Activated CD8-positive, alpha-beta memory T cell treated with anti-CD3 and anti-CD28 coated beads, Interleukin-2, amount 10 ng/mL, durations not matched to agents 7 days and 5 days (primary cell): ENCODE measurements around the gene GPR68. TPM values are rescaled to one million over a fixed set of nuclear protein-coding genes. Genes with fewer than 3 reads are reported as not detected.
"Not testable (repeated sequence)": the region's sequence is repeated elsewhere in the genome, so short reads cannot be mapped to it uniquely, and the experiment has no call there.

ENCODE experiments used
- ATAC-seq: fragments of 150-1000 bp; cut with Tn5 transposase; one replicate; pipeline ENCODE4 v1.10.0; 2021; ENCODE audit warnings: moderate library complexity
- CTCF ChIA-PET: fragments of 350-600 bp; sonication (Branson Sonifier 250); formaldehyde crosslinking; loops from one replicate; lab custom pipeline; 2021; ENCODE audit warnings: antibody characterized with exemption; lab: Charles Lee
- DNase-seq: peaks from one replicate; pipeline ENCODE4 v3.0.0-alpha.2; 2020
- H3K27ac Mint-ChIP-seq: one replicate; pipeline ENCODE4 v1.8.0; 2021; ENCODE audit warnings: mild to moderate bottlenecking, mixed read lengths
- H3K27me3 Mint-ChIP-seq: one replicate; pipeline ENCODE4 v1.8.0; 2021; ENCODE audit warnings: mixed read lengths
- H3K36me3 Mint-ChIP-seq: one replicate; pipeline ENCODE4 v1.8.0; 2021; ENCODE audit warnings: mild to moderate bottlenecking, mixed read lengths
- H3K4me1 Mint-ChIP-seq: one replicate; pipeline ENCODE4 v1.8.0; 2021; ENCODE audit warnings: mixed read lengths
- H3K4me3 Mint-ChIP-seq: one replicate; pipeline ENCODE4 v1.8.0; 2021; ENCODE audit warnings: mild to moderate bottlenecking, moderate library complexity, mixed read lengths
- H3K9me3 Mint-ChIP-seq: one replicate; pipeline ENCODE4 v1.8.0; 2022; ENCODE audit warnings: low read depth, mixed read lengths
- total RNA-seq, 2 experiments: library from RNA; stranded (reverse); gene quantifications; one replicate each; pipeline ENCODE4 v1.2.3, GENCODE V29; 2021

GPR68 gene
- total RNA-seq, 2 experiments from 2014 or later: 44.5 to 48.0 TPM

GRCh38 chr14:91186515-91187066, 57.9 kb downstream of the GPR68 start:
- no peak for DNase-seq
- no peaks in the 10 kb centered on the region for H3K27me3 Mint-ChIP-seq
- CTCF ChIA-PET: interaction anchor here (2.1 kb wide), 1 partner anchor 9 kb away, joined by 7 read pairs; no protein-coding TSS in a partner anchor
- H3K4me3 Mint-ChIP-seq: no peak overlapping the region
- no peak overlapping the region for H3K27ac Mint-ChIP-seq
- H3K36me3 Mint-ChIP-seq: peaks cover 58% of the 10 kb centered on the region
- peaks cover 2% of the 10 kb centered on the region for H3K4me1 Mint-ChIP-seq
- no peaks in the 10 kb centered on the region for H3K9me3 Mint-ChIP-seq
- no peak for ATAC-seq

- Mint-ChIP-seq H3K27ac (no peak overlapping the region), H3K9me3 (no peaks in the 10 kb centered on the region), H3K27me3 (no peaks in the 10 kb centered on the region), H3K4me3 (no peak overlapping the region), H3K4me1 (peaks cover 2% of the 10 kb centered on the region), H3K36me3 (peaks cover 59% of the 10 kb centered on the region)
- CTCF ChIA-PET: interaction anchor here (1.4 to 2.1 kb wide), 2 partner anchors 8 to 56 kb away, joined by 3 to 7 read pairs; no protein-coding TSS in a partner anchor
- no peak for DNase-seq
- no peak for ATAC-seq
Measured at GRCh38 chr14:91185721-91186120, 58.8 kb downstream of the GPR68 start.

GRCh38 chr14:91184559-91184958, 59.9 kb downstream of the GPR68 start:
- no peak for ATAC-seq
- no peak overlapping the region for H3K27ac Mint-ChIP-seq
- H3K27me3 Mint-ChIP-seq: no peaks in the 10 kb centered on the region
- CTCF ChIA-PET: interaction anchor here (0.7 to 1.4 kb wide), 4 partner anchors 9 to 132 kb away, joined by 3 read pairs; no protein-coding TSS in a partner anchor
- no peak for DNase-seq
- no peak overlapping the region for H3K4me3 Mint-ChIP-seq
- H3K36me3 Mint-ChIP-seq: peaks cover 53% of the 10 kb centered on the region
- no peaks in the 10 kb centered on the region for H3K4me1 Mint-ChIP-seq
- H3K9me3 Mint-ChIP-seq: no peaks in the 10 kb centered on the region

DNA sequence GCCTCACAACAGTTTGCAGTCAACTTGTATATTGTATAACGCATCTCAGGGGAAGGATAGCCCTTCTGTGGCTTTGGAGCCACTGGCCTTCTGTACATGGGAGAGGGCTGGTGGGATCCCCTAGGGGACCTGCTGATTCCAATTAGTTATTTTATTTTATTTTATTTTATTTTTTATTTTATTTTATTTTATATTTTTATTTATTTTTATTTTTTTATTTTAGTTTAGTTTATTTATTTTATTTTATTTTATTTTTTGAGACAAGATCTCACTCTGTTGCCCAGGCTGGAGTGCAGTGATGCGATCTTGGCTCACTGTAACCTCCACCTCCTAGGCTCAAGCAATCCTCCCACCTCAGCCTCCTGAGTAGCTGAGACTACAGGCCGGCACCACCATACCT, 61.8 kb downstream of the GPR68 start:
- H3K9me3 Mint-ChIP-seq, CTCF ChIA-PET, H3K4me1 Mint-ChIP-seq, DNase-seq, H3K27me3 Mint-ChIP-seq, H3K27ac Mint-ChIP-seq, H3K4me3 Mint-ChIP-seq, ATAC-seq: not testable (repeated sequence)
- H3K36me3 Mint-ChIP-seq: peaks cover 46% of the 10 kb centered on the region

Other genes starting within 250 kb of the GPR68 start
- gene RPS6KA5, start 184.1 kb downstream of the GPR68 start, total RNA-seq: 10 to 100 TPM; 48.1 to 58.2 TPM
- gene DGLUCY, start 130.6 kb downstream of the GPR68 start, total RNA-seq: 100 to 1,000 TPM; 113 to 176 TPM
- 100 to 1,000 TPM; 151 to 214 TPM for gene CCDC88C, start 173.1 kb upstream of the GPR68 start, total RNA-seq